ENCODE data around the gene KLK4.

DNA sequence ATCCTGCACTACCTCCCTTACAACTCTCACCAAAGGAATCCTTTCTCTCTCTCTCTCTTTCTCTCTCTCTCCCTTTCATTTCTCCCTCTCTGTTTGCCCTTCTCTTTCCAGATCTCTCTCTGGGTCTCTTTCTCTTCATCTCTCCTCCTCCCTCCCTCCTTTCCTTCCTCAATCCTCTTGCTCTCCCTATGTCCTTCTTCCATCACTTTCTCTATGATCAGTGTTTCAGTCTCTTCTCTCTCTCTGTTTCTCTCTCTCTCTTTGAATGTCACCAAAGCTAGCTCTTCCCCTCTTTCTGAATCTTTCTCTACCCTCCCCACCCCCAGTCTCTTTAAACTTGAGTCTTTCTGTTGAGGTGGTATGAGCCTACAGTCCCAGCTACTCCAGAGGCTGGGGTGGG is 19.8 kb upstream of the KLK4 start:
- TF ChIP-seq, protein P1, sequence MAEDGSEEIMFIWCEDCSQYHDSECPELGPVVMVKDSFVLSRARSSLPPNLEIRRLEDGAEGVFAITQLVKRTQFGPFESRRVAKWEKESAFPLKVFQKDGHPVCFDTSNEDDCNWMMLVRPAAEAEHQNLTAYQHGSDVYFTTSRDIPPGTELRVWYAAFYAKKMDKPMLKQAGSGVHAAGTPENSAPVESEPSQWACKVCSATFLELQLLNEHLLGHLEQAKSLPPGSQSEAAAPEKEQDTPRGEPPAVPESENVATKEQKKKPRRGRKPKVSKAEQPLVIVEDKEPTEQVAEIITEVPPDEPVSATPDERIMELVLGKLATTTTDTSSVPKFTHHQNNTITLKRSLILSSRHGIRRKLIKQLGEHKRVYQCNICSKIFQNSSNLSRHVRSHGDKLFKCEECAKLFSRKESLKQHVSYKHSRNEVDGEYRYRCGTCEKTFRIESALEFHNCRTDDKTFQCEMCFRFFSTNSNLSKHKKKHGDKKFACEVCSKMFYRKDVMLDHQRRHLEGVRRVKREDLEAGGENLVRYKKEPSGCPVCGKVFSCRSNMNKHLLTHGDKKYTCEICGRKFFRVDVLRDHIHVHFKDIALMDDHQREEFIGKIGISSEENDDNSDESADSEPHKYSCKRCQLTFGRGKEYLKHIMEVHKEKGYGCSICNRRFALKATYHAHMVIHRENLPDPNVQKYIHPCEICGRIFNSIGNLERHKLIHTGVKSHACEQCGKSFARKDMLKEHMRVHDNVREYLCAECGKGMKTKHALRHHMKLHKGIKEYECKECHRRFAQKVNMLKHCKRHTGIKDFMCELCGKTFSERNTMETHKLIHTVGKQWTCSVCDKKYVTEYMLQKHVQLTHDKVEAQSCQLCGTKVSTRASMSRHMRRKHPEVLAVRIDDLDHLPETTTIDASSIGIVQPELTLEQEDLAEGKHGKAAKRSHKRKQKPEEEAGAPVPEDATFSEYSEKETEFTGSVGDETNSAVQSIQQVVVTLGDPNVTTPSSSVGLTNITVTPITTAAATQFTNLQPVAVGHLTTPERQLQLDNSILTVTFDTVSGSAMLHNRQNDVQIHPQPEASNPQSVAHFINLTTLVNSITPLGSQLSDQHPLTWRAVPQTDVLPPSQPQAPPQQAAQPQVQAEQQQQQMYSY (CRISPR knock-in tag; IDR thresholded peaks at IDR 0.05), result no peak
- TF ChIP-seq, protein P2, sequence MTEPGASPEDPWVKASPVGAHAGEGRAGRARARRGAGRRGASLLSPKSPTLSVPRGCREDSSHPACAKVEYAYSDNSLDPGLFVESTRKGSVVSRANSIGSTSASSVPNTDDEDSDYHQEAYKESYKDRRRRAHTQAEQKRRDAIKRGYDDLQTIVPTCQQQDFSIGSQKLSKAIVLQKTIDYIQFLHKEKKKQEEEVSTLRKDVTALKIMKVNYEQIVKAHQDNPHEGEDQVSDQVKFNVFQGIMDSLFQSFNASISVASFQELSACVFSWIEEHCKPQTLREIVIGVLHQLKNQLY (CRISPR knock-in tag; IDR thresholded peaks at IDR 0.05), result no peak
- TF ChIP-seq, protein P3, sequence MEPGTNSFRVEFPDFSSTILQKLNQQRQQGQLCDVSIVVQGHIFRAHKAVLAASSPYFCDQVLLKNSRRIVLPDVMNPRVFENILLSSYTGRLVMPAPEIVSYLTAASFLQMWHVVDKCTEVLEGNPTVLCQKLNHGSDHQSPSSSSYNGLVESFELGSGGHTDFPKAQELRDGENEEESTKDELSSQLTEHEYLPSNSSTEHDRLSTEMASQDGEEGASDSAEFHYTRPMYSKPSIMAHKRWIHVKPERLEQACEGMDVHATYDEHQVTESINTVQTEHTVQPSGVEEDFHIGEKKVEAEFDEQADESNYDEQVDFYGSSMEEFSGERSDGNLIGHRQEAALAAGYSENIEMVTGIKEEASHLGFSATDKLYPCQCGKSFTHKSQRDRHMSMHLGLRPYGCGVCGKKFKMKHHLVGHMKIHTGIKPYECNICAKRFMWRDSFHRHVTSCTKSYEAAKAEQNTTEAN (CRISPR knock-in tag; IDR thresholded peaks at IDR 0.05), result no peak
- TF ChIP-seq, protein P4, sequence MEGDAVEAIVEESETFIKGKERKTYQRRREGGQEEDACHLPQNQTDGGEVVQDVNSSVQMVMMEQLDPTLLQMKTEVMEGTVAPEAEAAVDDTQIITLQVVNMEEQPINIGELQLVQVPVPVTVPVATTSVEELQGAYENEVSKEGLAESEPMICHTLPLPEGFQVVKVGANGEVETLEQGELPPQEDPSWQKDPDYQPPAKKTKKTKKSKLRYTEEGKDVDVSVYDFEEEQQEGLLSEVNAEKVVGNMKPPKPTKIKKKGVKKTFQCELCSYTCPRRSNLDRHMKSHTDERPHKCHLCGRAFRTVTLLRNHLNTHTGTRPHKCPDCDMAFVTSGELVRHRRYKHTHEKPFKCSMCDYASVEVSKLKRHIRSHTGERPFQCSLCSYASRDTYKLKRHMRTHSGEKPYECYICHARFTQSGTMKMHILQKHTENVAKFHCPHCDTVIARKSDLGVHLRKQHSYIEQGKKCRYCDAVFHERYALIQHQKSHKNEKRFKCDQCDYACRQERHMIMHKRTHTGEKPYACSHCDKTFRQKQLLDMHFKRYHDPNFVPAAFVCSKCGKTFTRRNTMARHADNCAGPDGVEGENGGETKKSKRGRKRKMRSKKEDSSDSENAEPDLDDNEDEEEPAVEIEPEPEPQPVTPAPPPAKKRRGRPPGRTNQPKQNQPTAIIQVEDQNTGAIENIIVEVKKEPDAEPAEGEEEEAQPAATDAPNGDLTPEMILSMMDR (IDR thresholded peaks at IDR 0.05), result no peak
- TF ChIP-seq FOXJ3 (CRISPR knock-in tag; IDR thresholded peaks at IDR 0.05; ENCODE audit: borderline replicate concordance) (no peak), IRF2 (CRISPR knock-in tag; IDR thresholded peaks at IDR 0.05; ENCODE audit: borderline replicate concordance, low read depth) (no peak)
- TF ChIP-seq, protein P5, sequence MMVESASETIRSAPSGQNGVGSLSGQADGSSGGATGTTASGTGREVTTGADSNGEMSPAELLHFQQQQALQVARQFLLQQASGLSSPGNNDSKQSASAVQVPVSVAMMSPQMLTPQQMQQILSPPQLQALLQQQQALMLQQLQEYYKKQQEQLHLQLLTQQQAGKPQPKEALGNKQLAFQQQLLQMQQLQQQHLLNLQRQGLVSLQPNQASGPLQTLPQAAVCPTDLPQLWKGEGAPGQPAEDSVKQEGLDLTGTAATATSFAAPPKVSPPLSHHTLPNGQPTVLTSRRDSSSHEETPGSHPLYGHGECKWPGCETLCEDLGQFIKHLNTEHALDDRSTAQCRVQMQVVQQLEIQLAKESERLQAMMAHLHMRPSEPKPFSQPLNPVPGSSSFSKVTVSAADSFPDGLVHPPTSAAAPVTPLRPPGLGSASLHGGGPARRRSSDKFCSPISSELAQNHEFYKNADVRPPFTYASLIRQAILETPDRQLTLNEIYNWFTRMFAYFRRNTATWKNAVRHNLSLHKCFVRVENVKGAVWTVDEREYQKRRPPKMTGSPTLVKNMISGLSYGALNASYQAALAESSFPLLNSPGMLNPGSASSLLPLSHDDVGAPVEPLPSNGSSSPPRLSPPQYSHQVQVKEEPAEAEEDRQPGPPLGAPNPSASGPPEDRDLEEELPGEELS (CRISPR knock-in tag; IDR thresholded peaks at IDR 0.05), result no peak

Data from WTC11 (cell line).